Type B pancreatic cell (in vitro differentiated cells): Measurements from ENCODE around the gene TBC1D8. TPM values are rescaled to one million over a fixed set of nuclear protein-coding genes. Genes with fewer than 3 reads are reported as not detected.
A peak's percentile ranks its signal among the peaks of the same experiment; 100 is the strongest.
"Not testable (repeated sequence)": the region's sequence is repeated elsewhere in the genome, so short reads cannot be mapped to it uniquely, and the experiment has no call there.

Experiments
- DNase-seq: peaks from one replicate; pipeline ENCODE4 v3.0.0; 2021; ENCODE audit warnings: mixed read lengths; ENCODE audit not compliant: unreplicated experiment; ENCODE audit errors: extremely low spot score
- H3K27ac Mint-ChIP-seq: 2 replicates; pipeline ENCODE4 v1.8.0; 2021; ENCODE audit warnings: mild to moderate bottlenecking, mixed read lengths
- H3K27me3 Mint-ChIP-seq: 2 replicates; pipeline ENCODE4 v1.8.0; 2021; ENCODE audit warnings: mixed read lengths
- H3K36me3 Mint-ChIP-seq: 2 replicates; pipeline ENCODE4 v1.8.0; 2021; ENCODE audit warnings: mixed read lengths
- H3K4me1 Mint-ChIP-seq: one replicate; pipeline ENCODE4 v1.8.0; 2021; ENCODE audit warnings: mixed read lengths; ENCODE audit not compliant: unreplicated experiment
- H3K4me3 Mint-ChIP-seq: 2 replicates; pipeline ENCODE4 v1.8.0; 2021; ENCODE audit warnings: mild to moderate bottlenecking, mixed read lengths
- H3K9me3 Mint-ChIP-seq: 2 replicates; pipeline ENCODE4 v1.8.0; 2021; ENCODE audit warnings: mixed read lengths
- CTCF ChIP-seq: fragments of 200-600 bp; sonication (generic); conservative IDR thresholded peaks from 2 replicates; pipeline ENCODE4 v1.5.0; 2021; ENCODE audit warnings: antibody characterized with exemption, mild to moderate bottlenecking
- total RNA-seq: library from RNA; stranded (reverse); gene quantifications from 2 replicates; pipeline ENCODE4 v1.2.1, GENCODE V29; 2021; ENCODE audit warnings: low replicate concordance

Gene TBC1D8
- total RNA-seq, 1 donor from 2014 or later, result 20.1 TPM

- peaks cover 12% of the 10 kb centered on the region for H3K4me1 Mint-ChIP-seq
- no peaks in the 10 kb centered on the region for H3K27me3 Mint-ChIP-seq
These were observed 34.5 kb upstream of the TBC1D8 start for GRCh38 chr2:101185656-101186055.

GRCh38 chr2:101185085-101185484 is 33.9 kb upstream of the TBC1D8 start:
- Mint-ChIP-seq H3K27me3 (no peaks in the 10 kb centered on the region), H3K4me3 (peak overlapping the region; percentile 7), H3K27ac (peak overlapping the region; percentile 61), H3K9me3 (no peaks in the 10 kb centered on the region), H3K36me3 (no peaks in the 10 kb centered on the region), H3K4me1 (peaks cover 13% of the 10 kb centered on the region)
- TF ChIP-seq CTCF, result no peak
- DNase-seq, result no peak

More at GRCh38 chr2:101185656-101186055, 34.5 kb upstream of the TBC1D8 start:
- Mint-ChIP-seq H3K36me3 (no peaks in the 10 kb centered on the region), H3K9me3 (no peaks in the 10 kb centered on the region), H3K4me3 (no peak overlapping the region), H3K27ac (peak overlapping the region; percentile 61)
- DNase-seq, result no peak
- TF ChIP-seq CTCF, result no peak

- no peak overlapping the region for H3K4me3 Mint-ChIP-seq
- peaks cover 3% of the 10 kb centered on the region for H3K4me1 Mint-ChIP-seq
- no peak for DNase-seq
- H3K36me3 Mint-ChIP-seq, result no peaks in the 10 kb centered on the region
- TF ChIP-seq CTCF, result no peak
- H3K27me3 Mint-ChIP-seq, result no peaks in the 10 kb centered on the region
- H3K27ac Mint-ChIP-seq, result no peak overlapping the region
- H3K9me3 Mint-ChIP-seq, result no peaks in the 10 kb centered on the region
These were observed 28.8 kb upstream of the TBC1D8 start for GRCh38 chr2:101179982-101180381.

DNA sequence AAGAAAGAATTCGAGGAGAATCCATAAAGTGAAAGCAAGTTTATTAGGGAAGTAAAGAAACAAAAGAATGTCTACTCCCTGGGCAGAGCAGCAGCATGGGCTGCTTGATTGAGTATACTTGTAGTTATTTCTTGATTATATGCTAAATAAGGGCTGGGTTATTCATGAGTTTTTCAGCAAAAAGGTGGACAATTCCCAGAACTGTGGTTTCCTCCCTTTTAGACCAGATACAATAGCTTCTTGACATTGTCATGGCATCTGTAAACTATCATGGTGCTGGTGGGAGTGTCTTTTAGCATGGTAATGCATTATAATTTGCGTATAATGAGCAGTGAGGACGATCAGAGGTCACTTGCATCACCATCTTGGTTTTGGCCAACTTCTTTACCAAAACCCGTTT is 25.6 kb upstream of the TBC1D8 start:
- Mint-ChIP-seq H3K27ac (no peak overlapping the region), H3K27me3 (no peaks in the 10 kb centered on the region), H3K4me3 (no peak overlapping the region), H3K9me3 (no peaks in the 10 kb centered on the region), H3K36me3 (no peaks in the 10 kb centered on the region), H3K4me1 (peaks cover 3% of the 10 kb centered on the region)
- TF ChIP-seq CTCF, result no peak
- no peak for DNase-seq

DNA sequence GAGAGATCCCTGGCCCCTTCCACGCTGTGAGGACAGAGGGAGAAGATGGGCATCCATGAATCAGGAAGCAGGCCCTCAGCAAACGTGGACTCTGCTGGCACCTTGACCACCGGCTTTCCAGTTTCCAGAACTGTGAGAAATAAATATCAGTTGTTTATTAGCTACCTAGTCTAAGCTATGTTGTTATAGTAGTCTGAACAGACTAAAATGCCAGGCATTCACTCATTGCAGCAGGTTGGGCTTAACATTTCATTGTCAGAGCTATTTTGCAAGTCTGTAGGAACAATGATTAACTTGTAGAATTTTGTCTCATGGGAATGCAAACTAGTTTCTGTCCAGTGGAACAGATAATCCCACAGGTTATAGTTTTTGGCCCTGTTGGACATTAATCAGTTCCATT is 24.8 kb upstream of the TBC1D8 start:
- Mint-ChIP-seq H3K27ac (no peak overlapping the region), H3K9me3 (no peaks in the 10 kb centered on the region), H3K27me3 (no peaks in the 10 kb centered on the region), H3K36me3 (no peaks in the 10 kb centered on the region), H3K4me1 (peaks cover 3% of the 10 kb centered on the region), H3K4me3 (no peak overlapping the region)
- TF ChIP-seq CTCF, result no peak
- DNase-seq, result no peak

DNA sequence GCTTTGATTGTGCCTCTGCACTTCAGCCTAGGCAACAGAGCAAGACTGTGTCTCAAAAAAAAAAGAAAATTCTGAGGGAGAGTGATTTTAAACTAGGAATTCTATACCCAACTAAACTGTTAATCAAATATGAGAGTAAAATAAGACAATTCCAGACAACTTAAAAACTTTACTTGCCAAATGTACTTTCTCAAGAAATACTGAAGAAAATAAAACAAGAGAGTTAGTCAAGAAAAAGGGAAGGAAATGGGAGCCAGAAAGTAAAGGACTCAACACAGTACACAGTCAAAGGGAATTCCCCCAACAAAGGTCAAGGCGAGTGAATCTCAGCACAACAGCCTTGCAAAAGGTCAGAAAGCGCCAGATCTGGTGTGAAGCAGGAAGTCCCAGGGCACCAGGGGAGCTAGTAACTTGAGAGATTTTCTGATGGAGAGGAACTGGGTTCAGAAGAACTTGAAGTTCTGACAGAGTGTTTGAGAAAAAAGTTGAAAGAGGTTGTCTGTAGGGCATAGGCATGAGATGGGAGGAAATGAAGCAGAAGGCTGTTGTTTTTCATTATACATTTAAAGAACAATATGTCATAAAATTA is 22.6 kb upstream of the TBC1D8 start:
- Mint-ChIP-seq H3K27me3 (no peaks in the 10 kb centered on the region), H3K27ac (no peak overlapping the region), H3K4me3 (no peak overlapping the region), H3K36me3 (no peaks in the 10 kb centered on the region), H3K4me1 (no peaks in the 10 kb centered on the region), H3K9me3 (no peaks in the 10 kb centered on the region)
- DNase-seq, result no peak
- TF ChIP-seq CTCF, result no peak

- H3K4me1 Mint-ChIP-seq, H3K9me3 Mint-ChIP-seq, H3K27ac Mint-ChIP-seq, H3K27me3 Mint-ChIP-seq, H3K4me3 Mint-ChIP-seq, DNase-seq, H3K36me3 Mint-ChIP-seq: not testable (repeated sequence)
These were observed 18.6 kb upstream of the TBC1D8 start for GRCh38 chr2:101169822-101170221.
